ENCODE measurements around the gene PHF13.

GRCh38 chr1:6623269-6623965 is 9.9 kb downstream of the PHF13 start:
- TF ChIP-seq, protein P1, sequence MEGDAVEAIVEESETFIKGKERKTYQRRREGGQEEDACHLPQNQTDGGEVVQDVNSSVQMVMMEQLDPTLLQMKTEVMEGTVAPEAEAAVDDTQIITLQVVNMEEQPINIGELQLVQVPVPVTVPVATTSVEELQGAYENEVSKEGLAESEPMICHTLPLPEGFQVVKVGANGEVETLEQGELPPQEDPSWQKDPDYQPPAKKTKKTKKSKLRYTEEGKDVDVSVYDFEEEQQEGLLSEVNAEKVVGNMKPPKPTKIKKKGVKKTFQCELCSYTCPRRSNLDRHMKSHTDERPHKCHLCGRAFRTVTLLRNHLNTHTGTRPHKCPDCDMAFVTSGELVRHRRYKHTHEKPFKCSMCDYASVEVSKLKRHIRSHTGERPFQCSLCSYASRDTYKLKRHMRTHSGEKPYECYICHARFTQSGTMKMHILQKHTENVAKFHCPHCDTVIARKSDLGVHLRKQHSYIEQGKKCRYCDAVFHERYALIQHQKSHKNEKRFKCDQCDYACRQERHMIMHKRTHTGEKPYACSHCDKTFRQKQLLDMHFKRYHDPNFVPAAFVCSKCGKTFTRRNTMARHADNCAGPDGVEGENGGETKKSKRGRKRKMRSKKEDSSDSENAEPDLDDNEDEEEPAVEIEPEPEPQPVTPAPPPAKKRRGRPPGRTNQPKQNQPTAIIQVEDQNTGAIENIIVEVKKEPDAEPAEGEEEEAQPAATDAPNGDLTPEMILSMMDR (IDR thresholded peaks at IDR 0.05; ENCODE audit: low read length), result no peak
- TF ChIP-seq EZH2 (IDR thresholded peaks at IDR 0.05; ENCODE audit: borderline replicate concordance, low read length), result no peak

All from OCI-LY1 (cell line).